Common myeloid progenitor, CD34-positive (primary cell): Measurements from ENCODE around the gene MYO1C.

Source experiments
- CTCF ChIA-PET: fragments of 350-600 bp; sonication (Branson Sonifier 250); formaldehyde crosslinking; loops from one replicate; lab custom pipeline; 2021; ENCODE audit warnings: antibody characterized with exemption; lab: Charles Lee
- POLR2A ChIA-PET: fragments of 350-600 bp; sonication (Branson Sonifier 250); formaldehyde crosslinking; loops from one replicate; lab custom pipeline; 2021; ENCODE audit warnings: antibody characterized with exemption; lab: Charles Lee
- DNase-seq, 3 donors: peaks; one replicate each; pipeline versions ENCODE4 v3.0.0 to v3.0.0-alpha.2; 2013
- H3K27ac ChIP-seq, 2 experiments: 1 replicate in 1 of 2; 2 replicates in 1 of 2; pipeline ENCODE4 v1.7.0; 2013; ENCODE audit warnings: inconsistent platforms in 2 of 2, low read length in 2 of 2, mild to moderate bottlenecking in 2 of 2, low read depth in 1 of 2, moderate library complexity in 1 of 2; ENCODE audit not compliant: severe bottlenecking in 2 of 2, insufficient read depth in 1 of 2, poor library complexity in 1 of 2
- H3K27me3 ChIP-seq, 5 experiments: replicated peaks in 2 of 5; 1 replicate in 3 of 5; 2 replicates in 2 of 5; pipeline versions ENCODE4 v1.6.1 to v1.7.0; 2013; ENCODE audit warnings: low read length in 4 of 5, mild to moderate bottlenecking in 2 of 5, moderate library complexity in 2 of 5, inconsistent platforms in 1 of 5; ENCODE audit not compliant: insufficient read depth in 5 of 5, control insufficient read depth in 4 of 5
- H3K36me3 ChIP-seq, 4 experiments: 1 replicate in 2 of 4; 2 replicates in 2 of 4; pipeline versions ENCODE4 v1.6.1 to v1.7.0; 2013; ENCODE audit warnings: low read length in 3 of 4, control low read depth in 1 of 4, mild to moderate bottlenecking in 1 of 4; ENCODE audit not compliant: control insufficient read depth in 4 of 4, insufficient read depth in 4 of 4
- H3K4me1 ChIP-seq, 4 experiments: 1 replicate in 3 of 4; 2 replicates in 1 of 4; pipeline versions ENCODE4 v1.6.1 to v1.7.1; 2013; ENCODE audit warnings: low read length in 3 of 4, mild to moderate bottlenecking in 3 of 4, control low read depth in 1 of 4, inconsistent platforms in 1 of 4, moderate library complexity in 1 of 4; ENCODE audit not compliant: control insufficient read depth in 4 of 4, insufficient read depth in 4 of 4; ENCODE audit errors: control extremely low read depth in 1 of 4
- H3K4me3 ChIP-seq, 7 experiments: 1 replicate in 4 of 7; 2 replicates in 3 of 7; pipeline versions ENCODE4 v1.5.1 to v1.7.0; 2013; ENCODE audit warnings: mild to moderate bottlenecking in 7 of 7, low read length in 6 of 7, moderate library complexity in 6 of 7, inconsistent platforms in 2 of 7, low read depth in 2 of 7, control low read depth in 1 of 7; ENCODE audit not compliant: insufficient read depth in 4 of 7, control insufficient read depth in 1 of 7; ENCODE audit errors: extremely low read depth in 1 of 7
- H3K9me3 ChIP-seq, 5 experiments: 1 replicate in 4 of 5; 2 replicates in 1 of 5; pipeline versions ENCODE4 v1.6.1 to v1.7.1; 2013; ENCODE audit warnings: low read length in 4 of 5, mild to moderate bottlenecking in 2 of 5, inconsistent platforms in 1 of 5, low read depth in 1 of 5, moderate library complexity in 1 of 5; ENCODE audit not compliant: control insufficient read depth in 4 of 5, insufficient read depth in 2 of 5; ENCODE audit errors: control extremely low read depth in 1 of 5
- WGBS: methylation state at CpG from one replicate; pipeline ENCODE4 v1.1.5; 2013; ENCODE audit not compliant: insufficient coverage; 5-methylcytosine and 5-hydroxymethylcytosine counted together

MYO1C gene

GRCh38 chr17:1518410-1518809 is 25.9 kb upstream of the MYO1C start:
- no peak overlapping the region for H3K27ac ChIP-seq
- H3K4me1 ChIP-seq, result peaks cover 7 to 19% (median 18%) of the 10 kb centered on the region in 4 experiments

DNA sequence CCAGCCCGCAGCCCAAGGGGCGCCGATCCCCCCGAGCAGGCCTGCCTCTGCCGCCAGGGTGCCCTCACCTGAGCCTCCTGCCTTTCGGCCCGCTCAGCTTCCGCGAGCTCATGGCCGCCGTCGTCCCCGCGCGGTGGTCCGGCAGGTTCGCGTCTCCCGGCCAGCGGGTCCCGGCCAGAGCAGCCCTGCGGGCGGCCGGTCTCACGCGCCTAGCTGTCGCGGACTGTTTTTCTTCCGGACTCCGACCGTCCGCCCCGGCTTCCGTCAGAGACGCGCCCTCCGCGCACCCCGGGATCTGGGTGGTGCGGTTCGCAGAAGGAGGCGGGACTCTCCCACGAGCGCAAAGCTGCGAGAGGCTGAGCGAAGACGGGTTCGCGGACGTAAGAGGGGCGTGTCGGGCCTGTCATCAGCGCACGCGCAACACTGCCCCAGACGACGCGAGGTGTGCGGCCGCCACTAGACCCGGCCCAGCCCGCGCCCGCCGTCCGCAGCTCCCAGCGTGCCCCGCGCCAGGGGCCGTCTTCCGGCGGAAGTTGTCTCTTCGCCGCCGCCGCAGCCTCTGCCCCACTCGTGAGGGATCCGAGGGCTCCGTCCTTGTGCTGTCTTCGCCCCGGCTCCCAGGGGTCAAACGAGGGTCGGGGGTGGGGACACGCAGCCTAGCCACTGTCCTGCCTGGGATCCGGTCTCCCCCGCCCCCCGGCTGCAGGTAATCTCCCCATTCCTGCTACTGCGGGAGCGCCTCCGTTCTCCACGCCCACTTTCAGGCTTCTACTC is 24.1 kb upstream of the MYO1C start, which contains the start of gene INPP5K:
INPP5K (minus strand) TSS at position 225 of the 774 bp plus-strand sequence; CDS start at position 112, 113 bp downstream.
- Histone ChIP-seq H3K27me3 (no peaks in the 10 kb centered on the region), H3K27ac (peak within 1 kb of the TSS; percentile 84 to 90), H3K36me3 (peaks cover 5 to 42% (median 25%) of the 10 kb centered on the region in 4 experiments), H3K4me3 (peak within 1 kb of the TSS; percentile 89 to 99 (median 94)), H3K4me1 (peaks cover 7 to 19% (median 18%) of the 10 kb centered on the region in 4 experiments), H3K9me3 (no peaks in the 10 kb centered on the region)
- POLR2A ChIA-PET, result interaction anchor here (0.6 to 1.7 kb wide), 7 partner anchors 11 to 440 kb away, joined by 3 to 9 read pairs (median 3); no protein-coding TSS in a partner anchor
- DNase-seq, result peak; percentile 98 to 99 (median 99)
- WGBS, result 0% methylated on average over 81 of the region's 91 CpGs
- CTCF ChIA-PET, result interaction anchor here (0.8 to 8.8 kb wide), 12 partner anchors 11 to 152 kb away, joined by 3 to 83 read pairs (median 4); no protein-coding TSS in a partner anchor

More at GRCh38 chr17:1518410-1518809, 25.9 kb upstream of the MYO1C start:
- Histone ChIP-seq H3K27me3 (no peaks in the 10 kb centered on the region), H3K9me3 (no peaks in the 10 kb centered on the region), H3K4me3 (no peak overlapping the region), H3K36me3 (peaks cover 9 to 41% (median 18%) of the 10 kb centered on the region in 4 experiments)
- ChIA-PET POLR2A (no interaction called here), CTCF (interaction anchor here (0.9 to 8.8 kb wide), 6 partner anchors 8 to 154 kb away, joined by 3 to 83 read pairs (median 3); no protein-coding TSS in a partner anchor)
- DNase-seq, result no peak
- 100% methylated on average over 1 of the region's 2 CpGs for WGBS

DNA sequence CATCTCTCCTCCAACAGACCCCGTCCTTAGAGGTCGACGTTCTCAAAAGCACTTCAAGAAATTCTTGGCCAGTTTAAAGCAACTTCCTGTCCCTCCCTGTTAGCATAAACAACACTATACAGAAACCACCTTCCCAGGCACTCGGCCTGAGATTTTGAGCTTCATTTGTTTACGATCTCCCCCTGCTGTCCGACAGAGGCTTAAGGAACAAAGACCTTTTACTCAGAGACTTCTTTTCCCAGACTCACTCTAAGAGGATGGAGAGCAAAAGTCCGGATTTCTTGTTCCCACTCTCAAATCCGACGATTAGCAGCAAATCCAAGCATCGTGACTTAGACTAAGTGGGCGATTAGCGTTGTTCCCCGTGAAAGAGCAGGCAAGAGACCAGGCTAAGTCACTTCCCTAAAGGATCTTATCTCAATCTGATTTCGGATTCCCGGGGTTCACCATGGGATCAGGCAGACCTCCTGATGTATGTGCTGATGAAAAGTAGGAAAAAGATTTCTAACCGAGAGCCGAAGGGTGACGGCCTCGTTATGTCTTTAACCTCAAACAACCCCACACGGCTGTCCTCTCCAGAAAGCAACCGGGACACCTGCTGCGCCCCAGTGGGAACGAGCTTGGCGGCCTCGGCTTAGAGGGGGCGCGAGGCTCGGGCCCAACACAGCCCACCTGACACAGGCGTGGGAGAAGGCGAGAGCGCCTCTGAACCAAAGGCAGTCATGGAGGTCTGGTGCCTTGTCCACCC is 23.3 kb upstream of the MYO1C start:
- H3K36me3 ChIP-seq, result peaks cover 5 to 34% (median 24%) of the 10 kb centered on the region in 4 experiments
- ChIA-PET POLR2A (interaction anchor here (0.6 to 1.7 kb wide), 6 partner anchors 11 to 153 kb away, joined by 3 to 9 read pairs (median 4); partner anchors contain the start of gene YWHAE), CTCF (interaction anchor here (0.8 to 8.8 kb wide), 16 partner anchors 10 to 151 kb away, joined by 3 to 83 read pairs (median 4); no protein-coding TSS in a partner anchor)
- peak overlapping the region; percentile 62 to 90 for H3K27ac ChIP-seq
- 0% methylated on average over 20 of the region's 31 CpGs for WGBS
- peak; percentile 80 to 85 (median 84) for DNase-seq
- no peaks in the 10 kb centered on the region for H3K27me3 ChIP-seq
- H3K9me3 ChIP-seq, result no peaks in the 10 kb centered on the region
- peak overlapping the region; percentile 89 to 99 (median 94) for H3K4me3 ChIP-seq
- peaks cover 7 to 20% (median 19%) of the 10 kb centered on the region in 4 experiments for H3K4me1 ChIP-seq

DNA sequence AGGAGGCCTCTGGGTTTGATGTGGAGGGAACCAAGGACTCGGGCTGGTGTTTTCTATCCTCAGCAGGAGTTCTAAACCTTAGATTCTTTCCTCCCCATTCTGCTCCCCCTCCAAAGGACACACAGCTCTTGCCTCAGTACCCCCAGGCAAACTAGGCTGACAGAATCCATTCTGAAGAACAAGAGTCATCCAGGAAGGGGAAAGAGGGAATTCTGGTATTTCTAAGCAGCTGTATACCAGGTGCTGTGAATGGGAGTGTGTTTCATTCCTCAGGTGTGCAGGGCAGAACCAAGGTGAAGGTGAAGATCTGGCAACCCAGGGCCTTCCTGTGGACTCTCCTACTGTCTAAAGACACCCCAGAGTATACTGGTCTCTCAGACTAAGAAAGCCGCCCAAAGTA is 19.9 kb upstream of the MYO1C start:
- Histone ChIP-seq H3K27ac (no peak overlapping the region), H3K27me3 (no peaks in the 10 kb centered on the region), H3K36me3 (peaks cover 2 to 38% (median 18%) of the 10 kb centered on the region in 4 experiments), H3K9me3 (no peaks in the 10 kb centered on the region), H3K4me3 (no peak overlapping the region), H3K4me1 (peaks cover 5 to 15% (median 15%) of the 10 kb centered on the region in 4 experiments)
- CTCF ChIA-PET, result interaction anchor here (0.8 to 8.8 kb wide), 3 partner anchors 17 to 148 kb away, joined by 3 to 83 read pairs (median 4); no protein-coding TSS in a partner anchor
- WGBS, result no CpG with 5 or more reads among the region's 2 CpGs
- POLR2A ChIA-PET, result interaction anchor here (1.1 kb wide), 1 partner anchor 13 kb away, joined by 3 read pairs; no protein-coding TSS in a partner anchor
- DNase-seq, result no peak

- POLR2A ChIA-PET, result interaction anchor here (1.1 kb wide), 1 partner anchor 13 kb away, joined by 3 read pairs; no protein-coding TSS in a partner anchor
- H3K27ac ChIP-seq, result no peak overlapping the region
These were observed 19.4 kb upstream of the MYO1C start for GRCh38 chr17:1511756-1512321.

GRCh38 chr17:1511290-1511689 is 18.8 kb upstream of the MYO1C start:
- H3K27me3 ChIP-seq, result no peaks in the 10 kb centered on the region
- DNase-seq, result no peak
- H3K36me3 ChIP-seq, result peaks cover 2 to 49% (median 24%) of the 10 kb centered on the region in 4 experiments
- H3K9me3 ChIP-seq, result no peaks in the 10 kb centered on the region
- peaks cover 5 to 15% (median 12%) of the 10 kb centered on the region in 4 experiments for H3K4me1 ChIP-seq
- WGBS, result 83% methylated on average over 9 of the region's 11 CpGs
- no peak overlapping the region for H3K4me3 ChIP-seq
- ChIA-PET POLR2A (no interaction called here), CTCF (interaction anchor here (0.9 kb wide), 1 partner anchor 21 kb away, joined by 3 read pairs; no protein-coding TSS in a partner anchor)
- H3K27ac ChIP-seq, result no peak overlapping the region

More at GRCh38 chr17:1511756-1512321, 19.4 kb upstream of the MYO1C start:
- CTCF ChIA-PET, result interaction anchor here (2.0 to 8.8 kb wide), 2 partner anchors 17 to 147 kb away, joined by 4 to 83 read pairs; no protein-coding TSS in a partner anchor
- Histone ChIP-seq H3K36me3 (peaks cover 2 to 43% (median 21%) of the 10 kb centered on the region in 4 experiments), H3K9me3 (no peaks in the 10 kb centered on the region), H3K4me1 (peaks cover 5 to 15% (median 13%) of the 10 kb centered on the region in 4 experiments), H3K27me3 (no peaks in the 10 kb centered on the region), H3K4me3 (no peak overlapping the region)
- WGBS, result 87% methylated on average over 4 of the region's 7 CpGs
- DNase-seq, result no peak
